ENCODE data around the gene LRRC63.

Gene LRRC63

DNA sequence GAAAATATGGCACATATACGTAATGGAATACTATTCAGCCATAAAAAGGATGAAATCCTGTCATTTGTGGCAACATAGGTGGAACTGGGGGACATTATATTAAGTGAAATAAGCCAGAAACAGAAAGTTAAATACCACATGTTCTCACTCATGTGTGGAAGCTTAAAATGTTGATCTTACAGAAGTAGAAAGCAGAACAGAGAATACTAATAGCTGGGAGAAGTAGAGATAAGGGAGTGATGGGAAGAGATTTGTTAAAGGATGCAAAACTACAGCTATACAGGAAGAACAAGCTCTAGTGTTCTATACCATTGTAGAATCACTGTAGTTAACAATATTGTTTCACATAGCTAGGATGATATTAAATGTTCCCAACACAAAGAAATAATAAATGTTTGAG is 107.3 kb downstream of the LRRC63 start:
- FAIRE-seq = no peak
- no peak for TF ChIP-seq CTCF (IDR thresholded peaks at IDR 0.05; ENCODE audit: insufficient read depth, missing control alignments)
- DNase-seq (ENCODE audit: insufficient read length, low spot score) = no peak

DNA sequence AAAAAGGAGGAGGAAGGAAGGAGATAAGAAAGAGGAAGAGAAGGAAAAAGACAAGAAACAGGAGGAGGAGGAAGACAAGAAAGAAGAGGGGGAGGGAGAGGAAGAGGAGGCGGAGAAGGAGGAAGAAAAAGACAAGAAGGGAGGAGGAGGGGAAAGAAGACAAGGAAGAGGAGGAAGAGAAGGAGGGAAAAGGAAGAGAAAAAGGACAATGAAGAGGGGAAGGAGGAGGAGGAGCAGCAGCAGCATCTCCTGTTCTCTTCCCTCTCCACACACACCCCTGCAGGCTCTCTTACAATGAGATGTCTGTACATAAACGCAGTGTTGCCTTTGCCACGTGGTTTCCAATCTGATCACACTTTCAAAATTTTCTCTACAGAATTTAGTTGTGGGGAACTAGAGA is 108.7 kb downstream of the LRRC63 start:
- no peak for TF ChIP-seq CTCF (IDR thresholded peaks at IDR 0.05; ENCODE audit: insufficient read depth, missing control alignments)
- no peak for FAIRE-seq
- no peak for DNase-seq (ENCODE audit: insufficient read length, low spot score)

DNA sequence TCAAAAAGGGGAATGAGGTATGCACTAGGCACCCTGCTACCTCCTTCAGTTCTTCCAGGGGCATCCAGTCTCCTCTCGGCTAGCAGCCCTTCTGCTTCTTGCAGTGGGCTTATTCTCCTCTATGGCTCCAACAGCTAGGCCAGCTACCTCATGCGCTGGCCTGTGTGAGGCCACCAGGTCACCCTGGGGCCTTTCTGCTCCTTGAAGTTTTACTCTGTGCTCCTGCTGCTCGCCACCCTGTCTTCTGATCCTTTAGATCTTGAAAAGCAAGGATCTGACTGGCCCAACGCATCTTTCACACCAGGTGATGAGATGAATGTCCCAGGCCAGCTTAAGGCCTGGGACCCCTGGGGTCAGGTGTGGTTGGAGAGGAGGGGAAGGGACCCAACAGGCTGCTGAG is 109.1 kb downstream of the LRRC63 start:
- DNase-seq (ENCODE audit: insufficient read length, low spot score) (no peak), FAIRE-seq (no peak)
- TF ChIP-seq CTCF (IDR thresholded peaks at IDR 0.05; ENCODE audit: insufficient read depth, missing control alignments) = no peak

- DNase-seq (ENCODE audit: insufficient read length, low spot score) = peak; percentile 49
- TF ChIP-seq CTCF (IDR thresholded peaks at IDR 0.05; ENCODE audit: insufficient read depth, missing control alignments) = peak; percentile 69
- peak; percentile 53 for FAIRE-seq
Measured at GRCh38 chr13:46321494-46322225, 109.9 kb downstream of the LRRC63 start.

DNA sequence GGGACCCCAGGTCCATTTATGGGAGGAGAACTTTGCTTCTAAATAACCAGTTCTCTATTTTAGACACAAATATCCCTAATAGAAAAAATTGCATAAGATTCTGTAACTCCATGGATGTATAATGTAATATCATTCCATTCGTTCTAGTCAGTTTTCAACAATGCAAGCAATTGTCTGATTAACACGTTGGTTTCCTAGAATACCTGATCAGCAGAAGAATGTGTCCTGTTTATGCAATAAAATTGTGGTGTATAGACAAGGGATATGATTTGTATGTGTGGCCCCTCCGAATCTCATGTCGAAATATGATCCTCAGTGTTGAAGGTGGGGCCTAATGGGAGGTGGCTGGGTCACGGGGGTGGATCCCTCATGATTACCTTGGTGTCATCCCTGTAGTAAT is 113.2 kb downstream of the LRRC63 start:
- no peak for FAIRE-seq

More for the DNA sequence above, 113.2 kb downstream of the LRRC63 start:
- no peak for TF ChIP-seq CTCF (IDR thresholded peaks at IDR 0.05; ENCODE audit: insufficient read depth, missing control alignments)
- DNase-seq (ENCODE audit: insufficient read length, low spot score) = no peak
